Esophagus mucosa (tissue), 1 donor: ENCODE results near the gene TUBB6. TPM values are rescaled to one million over a fixed set of nuclear protein-coding genes. Genes with fewer than 3 reads are reported as not detected.
A peak's percentile ranks its signal among the peaks of the same experiment; 100 is the strongest.

Experiments used
- ATAC-seq: fragments of 200-7000 bp; cut with Tn5 transposase; one replicate; pipeline ENCODE4 v1.9.1; 2020
- total RNA-seq: library from RNA; stranded (reverse); gene quantifications from one replicate; pipeline ENCODE4 v1.2.4, GENCODE V29; 2023
- donor health status: DM: yes; HTN: yes; CAD: no.

TUBB6 gene
- total RNA-seq, 1 donor from 2014 or later, result 201 TPM

GRCh38 chr18:12340945-12341660 lies 33.1 kb downstream of the TUBB6 start:
- no peak for ATAC-seq

- ATAC-seq, result no peak
Measured at GRCh38 chr18:12342661-12343060, 34.6 kb downstream of the TUBB6 start.

GRCh38 chr18:12345491-12346239 lies 37.6 kb downstream of the TUBB6 start:
- ATAC-seq, result peak; percentile 20

GRCh38 chr18:12346240-12346565 lies 38.2 kb downstream of the TUBB6 start:
- ATAC-seq, result no peak

GRCh38 chr18:12347895-12348294 lies 39.9 kb downstream of the TUBB6 start:
- no peak for ATAC-seq

GRCh38 chr18:12352188-12352587 lies 44.1 kb downstream of the TUBB6 start:
- ATAC-seq, result no peak

GRCh38 chr18:12359515-12359927 lies 51.5 kb downstream of the TUBB6 start:
- no peak for ATAC-seq

GRCh38 chr18:12361770-12362378 lies 53.8 kb downstream of the TUBB6 start:
- ATAC-seq, result no peak

- no peak for ATAC-seq
Measured at GRCh38 chr18:12362473-12363174, 54.6 kb downstream of the TUBB6 start.

GRCh38 chr18:12366379-12366778 lies 58.3 kb downstream of the TUBB6 start:
- no peak for ATAC-seq

- ATAC-seq, result no peak
Measured at GRCh38 chr18:12366784-12367183, 58.7 kb downstream of the TUBB6 start.

- no peak for ATAC-seq
Measured at GRCh38 chr18:12369211-12369610, 61.2 kb downstream of the TUBB6 start.

GRCh38 chr18:12371590-12371989 lies 63.5 kb downstream of the TUBB6 start:
- no peak for ATAC-seq

- no peak for ATAC-seq
Measured at GRCh38 chr18:12372406-12372805, 64.4 kb downstream of the TUBB6 start.

GRCh38 chr18:12373116-12373770 lies 65.2 kb downstream of the TUBB6 start:
- no peak for ATAC-seq

GRCh38 chr18:12373771-12374116 lies 65.7 kb downstream of the TUBB6 start:
- ATAC-seq, result no peak

GRCh38 chr18:12374401-12374800 lies 66.4 kb downstream of the TUBB6 start:
- ATAC-seq, result no peak

Other genes starting within 250 kb of the TUBB6 start
- gene ANKRD62, start 214.4 kb upstream of the TUBB6 start, total RNA-seq, result 0.48 TPM
- gene CIDEA, start 53.9 kb upstream of the TUBB6 start, total RNA-seq, result 0.80 TPM
- 43.1 TPM for gene AFG3L2, start 69.0 kb downstream of the TUBB6 start, total RNA-seq
- 1.2 TPM for gene PRELID3A, start 99.7 kb downstream of the TUBB6 start, total RNA-seq